HL-60 (cell line): ENCODE results near the gene FOSB. TPM values are rescaled to one million over a fixed set of nuclear protein-coding genes. Genes with fewer than 3 reads are reported as not detected.

Experiments used
- microRNA-seq: library from miRNA; unstranded; fragments of <30 nt; microRNA quantifications from one replicate; pipeline ENCODE4, GENCODE V29; 2018

FOSB gene

Small RNA genes lying within 50 kb of the gene (microRNA-seq; reads per million reads assigned to microRNA genes)
- not detected for gene MIR6088
